Endodermal cell (in vitro differentiated cells): ENCODE results near the gene TMEM108. TPM values are rescaled to one million over a fixed set of nuclear protein-coding genes. Genes with fewer than 3 reads are reported as not detected.

Experiments used
- DNase-seq: peaks from one replicate; pipeline ENCODE4 v3.0.0-alpha.2; 2017
- H3K27ac ChIP-seq: 2 replicates; pipeline ENCODE4 v1.5.1; 2013; ENCODE audit warnings: mild to moderate bottlenecking, low read depth, low read length, moderate library complexity
- H3K27me3 ChIP-seq: 2 replicates; pipeline ENCODE4 v1.6.1; 2013; ENCODE audit warnings: mild to moderate bottlenecking, low read length, moderate library complexity; ENCODE audit not compliant: insufficient read depth, control insufficient read depth, poor library complexity, severe bottlenecking
- H3K36me3 ChIP-seq: 2 replicates; pipeline ENCODE4 v1.7.0; 2013; ENCODE audit warnings: mild to moderate bottlenecking, low read length, moderate library complexity; ENCODE audit not compliant: control insufficient read depth, insufficient read depth
- H3K4me1 ChIP-seq: one replicate; pipeline ENCODE4 v1.7.0; 2013; ENCODE audit warnings: low read length; ENCODE audit not compliant: control insufficient read depth, insufficient read depth
- H3K4me3 ChIP-seq: 2 replicates; pipeline ENCODE4 v1.5.1; 2013; ENCODE audit warnings: mild to moderate bottlenecking, low read length, moderate library complexity
- H3K9ac ChIP-seq: 2 replicates; pipeline ENCODE4 v1.6.1; 2013; ENCODE audit warnings: mild to moderate bottlenecking, low read length, moderate library complexity; ENCODE audit not compliant: poor library complexity, severe bottlenecking; ENCODE audit errors: extremely low read depth
- H3K9me3 ChIP-seq: 2 replicates; pipeline ENCODE4 v1.6.1; 2013; ENCODE audit warnings: mild to moderate bottlenecking, low read length, moderate library complexity; ENCODE audit not compliant: control insufficient read depth
- H3K27ac Mint-ChIP-seq: 2 replicates; pipeline ENCODE4 v1.8.0; 2020; ENCODE audit warnings: mixed read lengths
- H3K27me3 Mint-ChIP-seq: 2 replicates; pipeline ENCODE4 v1.8.0; 2021; ENCODE audit warnings: mild to moderate bottlenecking, mixed read lengths; ENCODE audit not compliant: insufficient read depth
- H3K36me3 Mint-ChIP-seq: 2 replicates; pipeline ENCODE4 v1.8.0; 2020; ENCODE audit warnings: low read depth, mixed read lengths
- H3K4me1 Mint-ChIP-seq: 2 replicates; pipeline ENCODE4 v1.8.0; 2020; ENCODE audit warnings: mixed read lengths
- H3K4me3 Mint-ChIP-seq: 2 replicates; pipeline ENCODE4 v1.8.0; 2020; ENCODE audit warnings: mild to moderate bottlenecking, moderate library complexity, mixed read lengths
- H3K9me3 Mint-ChIP-seq: 2 replicates; pipeline ENCODE4 v1.8.0; 2020; ENCODE audit warnings: mild to moderate bottlenecking, mixed read lengths
- CTCF ChIP-seq: fragments of 200-600 bp; sonication (generic); conservative IDR thresholded peaks from 2 replicates; pipeline ENCODE4 v1.5.0; 2021; ENCODE audit warnings: antibody characterized with exemption, mild to moderate bottlenecking
- WGBS, 2 experiments: methylation state at CpG; one replicate each; pipeline versions ENCODE4 v1.1.5 to v1.1.7; 2013; ENCODE audit warnings: missing lambda C conversion rate in 2 of 2, mixed read lengths in 1 of 2; ENCODE audit not compliant: insufficient coverage in 1 of 2, insufficient read length in 1 of 2; 5-methylcytosine and 5-hydroxymethylcytosine counted together
- total RNA-seq, 2 donors: library from RNA; stranded (reverse); fragmentation: NEBNext Ultra II Directional in 1 of 2; extraction: Animal tissue kit (Norgen Biotek cat#: 25700) in 1 of 2; gene quantifications; 2 replicates in 1 of 2; 3 replicates in 1 of 2; pipeline ENCODE4 v1.2.1, GENCODE V29; 2021

The TMEM108 gene
- total RNA-seq, 2 donors from 2014 or later, result 4.8 to 7.9 TPM

GRCh38 chr3:133018921-133019320, 19.3 kb upstream of the TMEM108 start:
- TF ChIP-seq CTCF, result no peak
- no peak overlapping the region for H3K4me3 Mint-ChIP-seq

GRCh38 chr3:133021206-133021605, 17.0 kb upstream of the TMEM108 start:
- DNase-seq, result no peak
- no peaks in the 10 kb centered on the region for H3K4me1 ChIP-seq
- H3K27ac ChIP-seq, result no peak overlapping the region
- no peak overlapping the region for H3K4me3 ChIP-seq
- Mint-ChIP-seq H3K4me3 (no peak overlapping the region), H3K36me3 (no peaks in the 10 kb centered on the region), H3K27ac (no peak overlapping the region), H3K27me3 (peaks cover 2% of the 10 kb centered on the region), H3K4me1 (no peaks in the 10 kb centered on the region), H3K9me3 (no peaks in the 10 kb centered on the region)
- no peak for TF ChIP-seq CTCF
- H3K27me3 ChIP-seq, result no peaks in the 10 kb centered on the region
- H3K9me3 ChIP-seq, result no peaks in the 10 kb centered on the region
- H3K9ac ChIP-seq, result no peak overlapping the region
- WGBS, 2 experiments, result 95% methylated on average over 2 of the region's 2 CpGs; no CpG with 5 or more reads in 1 of the 2 experiments
- H3K36me3 ChIP-seq, result no peaks in the 10 kb centered on the region

More at GRCh38 chr3:133018921-133019320, 19.3 kb upstream of the TMEM108 start:
- Mint-ChIP-seq H3K9me3 (peaks cover 3% of the 10 kb centered on the region), H3K4me1 (no peaks in the 10 kb centered on the region), H3K27ac (no peak overlapping the region), H3K27me3 (peaks cover 2% of the 10 kb centered on the region), H3K36me3 (no peaks in the 10 kb centered on the region)
- Histone ChIP-seq H3K4me1 (no peaks in the 10 kb centered on the region), H3K9me3 (no peaks in the 10 kb centered on the region), H3K27ac (no peak overlapping the region), H3K9ac (no peak overlapping the region), H3K4me3 (no peak overlapping the region), H3K36me3 (no peaks in the 10 kb centered on the region), H3K27me3 (no peaks in the 10 kb centered on the region)
- 98 to 100% methylated on average over 3 of the region's 3 CpGs for WGBS, 2 experiments
- no peak for DNase-seq

- H3K36me3 Mint-ChIP-seq, result no peaks in the 10 kb centered on the region
- peaks cover 2% of the 10 kb centered on the region for H3K27me3 Mint-ChIP-seq
- DNase-seq, result no peak
- no peaks in the 10 kb centered on the region for H3K27me3 ChIP-seq
- no peak overlapping the region for H3K4me3 ChIP-seq
- no peaks in the 10 kb centered on the region for H3K9me3 ChIP-seq
- H3K36me3 ChIP-seq, result no peaks in the 10 kb centered on the region
- H3K4me3 Mint-ChIP-seq, result no peak overlapping the region
- 100% methylated on average over 1 of the region's 1 CpG for WGBS, 2 experiments
- H3K4me1 Mint-ChIP-seq, result no peaks in the 10 kb centered on the region
- no peak overlapping the region for H3K27ac ChIP-seq
- H3K9me3 Mint-ChIP-seq, result no peaks in the 10 kb centered on the region
- no peak overlapping the region for H3K27ac Mint-ChIP-seq
- H3K9ac ChIP-seq, result no peak overlapping the region
- H3K4me1 ChIP-seq, result no peaks in the 10 kb centered on the region
- TF ChIP-seq CTCF, result no peak
Measured at GRCh38 chr3:133023362-133023761, 14.8 kb upstream of the TMEM108 start.
